Measurements from ENCODE around the gene CADM1.

GRCh38 chr11:115298300-115299012, 205.8 kb downstream of the CADM1 start:
- TF ChIP-seq CTCF (IDR thresholded peaks at IDR 0.05; ENCODE audit: poor library complexity) (no peak), EZH2 (IDR thresholded peaks at IDR 0.05; ENCODE audit: borderline replicate concordance) (no peak)
